Activated CD4-positive, alpha-beta T cell treated with anti-CD3 and anti-CD28 coated beads, Interleukin-2, amount 50 U/mL, for 1 hour (primary cell): ENCODE measurements around the gene MARK3.

ENCODE experiments used
- DNase-seq: peaks from one replicate; pipeline ENCODE4 v3.0.0-alpha.2; 2020

Gene MARK3

GRCh38 chr14:103398427-103399195, 13.4 kb downstream of the MARK3 start:
- no peak for DNase-seq

- DNase-seq = no peak
Measured at GRCh38 chr14:103400537-103400936, 15.3 kb downstream of the MARK3 start.

GRCh38 chr14:103401223-103402214, 16.3 kb downstream of the MARK3 start:
- no peak for DNase-seq

GRCh38 chr14:103402695-103403094, 17.5 kb downstream of the MARK3 start:
- DNase-seq = no peak

- no peak for DNase-seq
Measured at GRCh38 chr14:103404032-103404918, 19.1 kb downstream of the MARK3 start.

- DNase-seq = no peak
Measured at GRCh38 chr14:103404920-103405319, 19.7 kb downstream of the MARK3 start.

- DNase-seq = no peak
Measured at GRCh38 chr14:103408491-103409155, 23.4 kb downstream of the MARK3 start.

GRCh38 chr14:103416916-103417315, 31.7 kb downstream of the MARK3 start:
- DNase-seq = no peak

- DNase-seq = no peak
Measured at GRCh38 chr14:103418481-103418818, 33.2 kb downstream of the MARK3 start.

- DNase-seq = no peak
Measured at GRCh38 chr14:103421556-103421955, 36.3 kb downstream of the MARK3 start.

GRCh38 chr14:103423050-103423461, 37.8 kb downstream of the MARK3 start:
- DNase-seq = no peak

- DNase-seq = no peak
Measured at GRCh38 chr14:103427485-103428443, 42.5 kb downstream of the MARK3 start.

GRCh38 chr14:103428723-103429556, 43.7 kb downstream of the MARK3 start:
- no peak for DNase-seq

- no peak for DNase-seq
Measured at GRCh38 chr14:103430358-103430757, 45.1 kb downstream of the MARK3 start.

GRCh38 chr14:103432627-103433026, 47.4 kb downstream of the MARK3 start:
- no peak for DNase-seq

GRCh38 chr14:103433916-103434563, 48.8 kb downstream of the MARK3 start:
- no peak for DNase-seq

- DNase-seq = no peak
Measured at GRCh38 chr14:103434868-103435442, 49.7 kb downstream of the MARK3 start.

GRCh38 chr14:103436533-103436932, 51.3 kb downstream of the MARK3 start:
- no peak for DNase-seq

GRCh38 chr14:103442288-103442687, 57.1 kb downstream of the MARK3 start:
- no peak for DNase-seq
